IgD-negative memory B cell (primary cell): Measurements from ENCODE around the gene BSND. TPM values are rescaled to one million over a fixed set of nuclear protein-coding genes. Genes with fewer than 3 reads are reported as not detected.
"Not testable (repeated sequence)": the region's sequence is repeated elsewhere in the genome, so short reads cannot be mapped to it uniquely, and the experiment has no call there.

ENCODE experiments used
- H3K27ac Mint-ChIP-seq, 3 donors: one replicate each; pipeline ENCODE4 v1.8.0; 2020 to 2022; ENCODE audit warnings: mild to moderate bottlenecking in 3 of 3, mixed read lengths in 3 of 3, moderate library complexity in 1 of 3
- H3K27me3 Mint-ChIP-seq: one replicate; pipeline ENCODE4 v1.8.0; 2021; ENCODE audit warnings: mixed read lengths
- H3K36me3 Mint-ChIP-seq: one replicate; pipeline ENCODE4 v1.8.0; 2020; ENCODE audit warnings: mild to moderate bottlenecking, mixed read lengths
- H3K4me1 Mint-ChIP-seq, 3 donors: one replicate each; pipeline ENCODE4 v1.8.0; 2020 to 2022; ENCODE audit warnings: mixed read lengths in 3 of 3, mild to moderate bottlenecking in 1 of 3
- H3K4me3 Mint-ChIP-seq, 4 donors: one replicate each; pipeline ENCODE4 v1.8.0; 2020 to 2022; ENCODE audit warnings: mild to moderate bottlenecking in 4 of 4, mixed read lengths in 4 of 4, moderate library complexity in 3 of 4
- H3K9me3 Mint-ChIP-seq, 3 donors: one replicate each; pipeline ENCODE4 v1.8.0; 2020 to 2021; ENCODE audit warnings: mixed read lengths in 3 of 3, mild to moderate bottlenecking in 1 of 3
- polyA plus RNA-seq: library from polyadenylated mRNA; unstranded; fragments of 300-500 nt; fragmentation: Illumina TruSeq; gene quantifications from one replicate; pipeline ENCODE4 v1.2.3, GENCODE V29; 2021

BSND gene
- polyA plus RNA-seq, 1 donor from 2014 or later, result not detected

GRCh38 chr1:55010194-55010886, 11.6 kb downstream of the BSND start:
- no peaks in the 10 kb centered on the region for H3K4me1 Mint-ChIP-seq
- peak overlapping the region in 1 of 3 donors; percentile 59 for H3K27ac Mint-ChIP-seq
- peaks cover 6% of the 10 kb centered on the region for H3K27me3 Mint-ChIP-seq
- H3K36me3 Mint-ChIP-seq, result no peaks in the 10 kb centered on the region
- no peaks in the 10 kb centered on the region for H3K9me3 Mint-ChIP-seq
- H3K4me3 Mint-ChIP-seq, result no peak overlapping the region

- Mint-ChIP-seq H3K27me3 (peaks cover 7% of the 10 kb centered on the region), H3K36me3 (no peaks in the 10 kb centered on the region), H3K4me1 (no peaks in the 10 kb centered on the region), H3K27ac (peak overlapping the region in 1 of 3 donors; percentile 59), H3K4me3 (no peak overlapping the region), H3K9me3 (no peaks in the 10 kb centered on the region)
Measured at GRCh38 chr1:55010887-55011217, 12.1 kb downstream of the BSND start.

- H3K27ac Mint-ChIP-seq, result peak overlapping the region in 1 of 3 donors; percentile 80
- no peaks in the 10 kb centered on the region for H3K4me1 Mint-ChIP-seq
- no peak overlapping the region for H3K4me3 Mint-ChIP-seq
- no peaks in the 10 kb centered on the region for H3K36me3 Mint-ChIP-seq
- H3K27me3 Mint-ChIP-seq, result peaks cover 8% of the 10 kb centered on the region
- H3K9me3 Mint-ChIP-seq, result no peaks in the 10 kb centered on the region
Measured at GRCh38 chr1:55012661-55013060, 13.9 kb downstream of the BSND start.

- Mint-ChIP-seq H3K4me3 (no peak overlapping the region), H3K27ac (peak overlapping the region in 1 of 3 donors; percentile 67), H3K36me3 (no peaks in the 10 kb centered on the region), H3K9me3 (no peaks in the 10 kb centered on the region), H3K4me1 (no peaks in the 10 kb centered on the region), H3K27me3 (peaks cover 9% of the 10 kb centered on the region)
Measured at GRCh38 chr1:55015123-55015522, 16.4 kb downstream of the BSND start.

- Mint-ChIP-seq H3K36me3 (no peaks in the 10 kb centered on the region), H3K27me3 (peaks cover 15% of the 10 kb centered on the region), H3K4me3 (no peak overlapping the region), H3K4me1 (no peaks in the 10 kb centered on the region), H3K9me3 (no peaks in the 10 kb centered on the region), H3K27ac (no peak overlapping the region)
Measured at GRCh38 chr1:55015731-55016620, 17.2 kb downstream of the BSND start.

- Mint-ChIP-seq H3K9me3 (no peaks in the 10 kb centered on the region), H3K4me1 (no peaks in the 10 kb centered on the region), H3K27ac (no peak overlapping the region), H3K4me3 (no peak overlapping the region), H3K27me3 (peaks cover 16% of the 10 kb centered on the region), H3K36me3 (no peaks in the 10 kb centered on the region)
Measured at GRCh38 chr1:55018395-55018794, 19.7 kb downstream of the BSND start.

- peaks cover 0 to 2% (median 0%) of the 10 kb centered on the region in 3 donors for H3K4me1 Mint-ChIP-seq
- no peaks in the 10 kb centered on the region for H3K9me3 Mint-ChIP-seq
- H3K36me3 Mint-ChIP-seq, result no peaks in the 10 kb centered on the region
- peak overlapping the region in 1 of 3 donors; percentile 5 for H3K27ac Mint-ChIP-seq
- H3K4me3 Mint-ChIP-seq, result no peak overlapping the region
- peaks cover 14% of the 10 kb centered on the region for H3K27me3 Mint-ChIP-seq
Measured at GRCh38 chr1:55021942-55022546, 23.3 kb downstream of the BSND start.

- peaks cover 11% of the 10 kb centered on the region for H3K27me3 Mint-ChIP-seq
- H3K9me3 Mint-ChIP-seq, H3K27ac Mint-ChIP-seq, H3K4me3 Mint-ChIP-seq, H3K4me1 Mint-ChIP-seq, H3K36me3 Mint-ChIP-seq: not testable (repeated sequence)
Measured at GRCh38 chr1:55024163-55024562, 25.4 kb downstream of the BSND start.

- not testable (repeated sequence) for H3K4me1 Mint-ChIP-seq, H3K4me3 Mint-ChIP-seq, H3K27me3 Mint-ChIP-seq, H3K27ac Mint-ChIP-seq, H3K36me3 Mint-ChIP-seq, H3K9me3 Mint-ChIP-seq
Measured at GRCh38 chr1:55026682-55027081, 27.9 kb downstream of the BSND start.

GRCh38 chr1:55031098-55031497, 32.4 kb downstream of the BSND start:
- H3K4me3 Mint-ChIP-seq, H3K36me3 Mint-ChIP-seq, H3K4me1 Mint-ChIP-seq, H3K27ac Mint-ChIP-seq, H3K9me3 Mint-ChIP-seq: not testable (repeated sequence)
- H3K27me3 Mint-ChIP-seq, result peaks cover 13% of the 10 kb centered on the region

GRCh38 chr1:55033265-55033614, 34.5 kb downstream of the BSND start:
- Mint-ChIP-seq H3K4me3 (peak overlapping the region in 1 of 4 donors; percentile 70), H3K27me3 (peaks cover 28% of the 10 kb centered on the region), H3K27ac (no peak overlapping the region), H3K36me3 (peaks cover 5% of the 10 kb centered on the region), H3K4me1 (no peaks in the 10 kb centered on the region), H3K9me3 (peaks cover 0 to 3% (median 2%) of the 10 kb centered on the region in 3 donors)

- Mint-ChIP-seq H3K4me1 (peaks cover 0 to 1% (median 0%) of the 10 kb centered on the region in 3 donors), H3K36me3 (peaks cover 5% of the 10 kb centered on the region), H3K4me3 (no peak overlapping the region), H3K27me3 (peaks cover 37% of the 10 kb centered on the region), H3K27ac (no peak overlapping the region), H3K9me3 (peaks cover 0 to 3% (median 2%) of the 10 kb centered on the region in 3 donors)
Measured at GRCh38 chr1:55034476-55035133, 35.9 kb downstream of the BSND start.

- Mint-ChIP-seq H3K27ac (no peak overlapping the region), H3K9me3 (peaks cover 0 to 3% (median 2%) of the 10 kb centered on the region in 3 donors), H3K36me3 (peaks cover 6% of the 10 kb centered on the region), H3K4me1 (peaks cover 0 to 1% (median 0%) of the 10 kb centered on the region in 3 donors), H3K27me3 (peaks cover 39% of the 10 kb centered on the region), H3K4me3 (no peak overlapping the region)
Measured at GRCh38 chr1:55035904-55036303, 37.2 kb downstream of the BSND start.

- Mint-ChIP-seq H3K4me1 (peaks cover 0 to 1% (median 0%) of the 10 kb centered on the region in 3 donors), H3K27ac (no peak overlapping the region), H3K4me3 (no peak overlapping the region), H3K9me3 (peaks cover 0 to 3% (median 0%) of the 10 kb centered on the region in 3 donors), H3K27me3 (peaks cover 45% of the 10 kb centered on the region), H3K36me3 (peaks cover 6% of the 10 kb centered on the region)
Measured at GRCh38 chr1:55037733-55038551, 39.2 kb downstream of the BSND start.
